Retina (tissue), 1 donor: ENCODE measurements around the gene AQP7.
"Not testable (repeated sequence)": the region's sequence is repeated elsewhere in the genome, so short reads cannot be mapped to it uniquely, and the experiment has no call there.

Source experiments
- DNase-seq: peaks from one replicate; pipeline ENCODE4 v3.0.0-alpha.2; 2016

The AQP7 gene

GRCh38 chr9:33431420-33431819 lies 29.1 kb upstream of the AQP7 start:
- DNase-seq = no peak

GRCh38 chr9:33430942-33431341 lies 28.6 kb upstream of the AQP7 start:
- DNase-seq = no peak

GRCh38 chr9:33429256-33429985 lies 27.1 kb upstream of the AQP7 start:
- DNase-seq = no peak

GRCh38 chr9:33426843-33427293 lies 24.5 kb upstream of the AQP7 start:
- DNase-seq = no peak

- DNase-seq = no peak
These were observed 22.8 kb upstream of the AQP7 start for GRCh38 chr9:33425128-33425533.

- not testable (repeated sequence) for DNase-seq
These were observed 22.1 kb upstream of the AQP7 start for GRCh38 chr9:33424492-33424891.

- not testable (repeated sequence) for DNase-seq
These were observed 21.7 kb upstream of the AQP7 start for GRCh38 chr9:33424043-33424442.

GRCh38 chr9:33419708-33420303 lies 17.4 kb upstream of the AQP7 start:
- no peak for DNase-seq

- no peak for DNase-seq
These were observed 15.7 kb upstream of the AQP7 start for GRCh38 chr9:33418090-33418489.

- DNase-seq = no peak
These were observed 14.6 kb upstream of the AQP7 start for GRCh38 chr9:33416996-33417395.

GRCh38 chr9:33415501-33416038 lies 13.2 kb upstream of the AQP7 start:
- peak; percentile 35 for DNase-seq

GRCh38 chr9:33414889-33415500 lies 12.6 kb upstream of the AQP7 start:
- no peak for DNase-seq

- no peak for DNase-seq
These were observed 11.9 kb upstream of the AQP7 start for GRCh38 chr9:33414268-33414667.

GRCh38 chr9:33408087-33408486 lies 5.7 kb upstream of the AQP7 start:
- no peak for DNase-seq

GRCh38 chr9:33407061-33407460 lies 4.7 kb upstream of the AQP7 start:
- DNase-seq = no peak

GRCh38 chr9:33404788-33405362 lies 2.5 kb upstream of the AQP7 start:
- no peak for DNase-seq

GRCh38 chr9:33403941-33404787 lies 1.8 kb upstream of the AQP7 start:
- DNase-seq = no peak

- DNase-seq = not testable (repeated sequence)
These were observed 559 bp downstream of the AQP7 start for GRCh38 chr9:33401809-33402208.

GRCh38 chr9:33399047-33399446 lies 3.3 kb downstream of the AQP7 start:
- not testable (repeated sequence) for DNase-seq

- not testable (repeated sequence) for DNase-seq
These were observed 4.6 kb downstream of the AQP7 start for GRCh38 chr9:33397801-33398200.

GRCh38 chr9:33395159-33395879 lies 7.0 kb downstream of the AQP7 start:
- DNase-seq = not testable (repeated sequence)

GRCh38 chr9:33393986-33394385 lies 8.4 kb downstream of the AQP7 start:
- not testable (repeated sequence) for DNase-seq
